GM10248 (cell line): ENCODE data around the gene RALGAPA2.

Source experiments
- CTCF ChIA-PET: fragments of 300-600 bp; sonication (Branson Sonifier 250); formaldehyde crosslinking; extraction: SDS; loops from one replicate; lab custom pipeline; 2021; ENCODE audit warnings: antibody characterized with exemption; lab: Yijun Ruan, JAX
- POLR2A ChIA-PET: fragments of 350-650 bp; sonication (Branson Sonifier 250); formaldehyde crosslinking; extraction: SDS; loops from one replicate; lab custom pipeline; 2020; ENCODE audit warnings: antibody characterized with exemption; lab: Yijun Ruan, JAX
- DNase-seq: peaks from one replicate; pipeline ENCODE4 v3.0.0; 2012; ENCODE audit errors: extremely low spot score
- CTCF ChIP-seq: IDR thresholded peaks from 2 replicates; pipeline ENCODE4 v1.5.1; 2012; ENCODE audit warnings: mild to moderate bottlenecking, low read depth; ENCODE audit errors: extremely low read depth, missing control alignments, control extremely low read depth

The RALGAPA2 gene

GRCh38 chr20:20500312-20500711, 212.1 kb downstream of the RALGAPA2 start:
- DNase-seq = no peak
- POLR2A ChIA-PET = no interaction called here
- no peak for TF ChIP-seq CTCF
- CTCF ChIA-PET = no interaction called here

- TF ChIP-seq CTCF = no peak
- ChIA-PET POLR2A (no interaction called here), CTCF (interaction anchor here (1.0 to 1.9 kb wide), 5 partner anchors 9 to 34 kb away, joined by 3 to 6 read pairs (median 4); no protein-coding TSS in a partner anchor)
- no peak for DNase-seq
Observed at GRCh38 chr20:20499439-20499838, 213.0 kb downstream of the RALGAPA2 start.

- ChIA-PET POLR2A (no interaction called here), CTCF (interaction anchor here (1.0 to 1.9 kb wide), 8 partner anchors 8 to 452 kb away, joined by 3 to 6 read pairs (median 4); no protein-coding TSS in a partner anchor)
- no peak for TF ChIP-seq CTCF
Observed at GRCh38 chr20:20498076-20498861, 214.2 kb downstream of the RALGAPA2 start.

GRCh38 chr20:20497242-20497978, 215.0 kb downstream of the RALGAPA2 start:
- POLR2A ChIA-PET = no interaction called here
- CTCF ChIA-PET = interaction anchor here (0.8 to 1.9 kb wide), 6 partner anchors 9 to 451 kb away, joined by 3 to 6 read pairs (median 3); no protein-coding TSS in a partner anchor
- no peak for TF ChIP-seq CTCF
- DNase-seq = peak; percentile 32

More at GRCh38 chr20:20498076-20498861, 214.2 kb downstream of the RALGAPA2 start:
- no peak for DNase-seq

GRCh38 chr20:20495729-20496503, 216.5 kb downstream of the RALGAPA2 start:
- TF ChIP-seq CTCF = no peak
- POLR2A ChIA-PET = no interaction called here
- no peak for DNase-seq
- CTCF ChIA-PET = no interaction called here

- ChIA-PET CTCF (interaction anchor here (0.8 to 3.0 kb wide), 5 partner anchors 11 to 26 kb away, joined by 3 to 10 read pairs (median 5); no protein-coding TSS in a partner anchor), POLR2A (no interaction called here)
- TF ChIP-seq CTCF = no peak
- DNase-seq = no peak
Observed at GRCh38 chr20:20493701-20494100, 218.7 kb downstream of the RALGAPA2 start.
